IPS DF 4.7 (cell line): ENCODE results near the gene MYT1.
"Not testable (repeated sequence)": the region's sequence is repeated elsewhere in the genome, so short reads cannot be mapped to it uniquely, and the experiment has no call there.

Source experiments
- DNase-seq: peaks from one replicate; pipeline ENCODE4 v3.0.0-alpha.2; 2013; ENCODE audit warnings: low spot score; ENCODE audit errors: extremely low read depth

Gene MYT1

DNA sequence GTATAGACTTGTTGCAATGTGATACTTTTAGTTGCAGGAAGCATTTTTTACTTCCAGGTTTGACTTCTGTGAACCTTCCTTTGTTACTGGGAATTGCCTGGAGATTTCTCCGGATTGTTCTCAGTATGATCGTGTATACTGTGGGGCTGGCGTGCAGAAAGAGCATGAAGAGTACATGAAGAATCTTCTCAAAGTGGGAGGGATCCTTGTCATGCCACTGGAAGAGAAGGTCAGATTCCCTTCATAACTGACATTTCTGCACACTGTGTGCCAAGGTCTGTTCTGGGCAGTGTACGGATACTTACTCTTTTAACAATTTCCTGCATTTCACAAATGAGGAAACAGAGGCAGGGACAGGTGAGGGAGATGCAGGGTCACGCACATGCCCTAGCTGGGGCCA, 100.9 kb downstream of the MYT1 start:
- no peak for DNase-seq

DNA sequence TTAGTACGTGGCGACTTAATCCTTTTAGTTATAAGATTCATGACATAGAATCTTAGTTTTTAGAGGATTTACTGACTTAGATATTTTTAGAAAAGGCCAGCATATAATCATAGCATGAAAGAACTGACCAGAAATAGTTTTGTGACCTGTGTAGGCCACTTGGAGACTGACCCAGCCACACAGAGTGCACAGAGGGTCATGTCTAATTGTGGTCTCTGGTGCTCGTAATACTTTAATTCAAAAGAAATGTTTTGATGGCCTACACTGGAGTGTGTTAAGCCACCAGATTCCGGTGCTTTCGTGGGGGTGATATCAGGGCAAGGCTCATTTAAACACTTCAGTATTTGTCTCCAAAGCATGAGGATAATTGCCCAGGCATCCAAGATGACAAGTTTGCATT, 102.7 kb downstream of the MYT1 start:
- DNase-seq = no peak

DNA sequence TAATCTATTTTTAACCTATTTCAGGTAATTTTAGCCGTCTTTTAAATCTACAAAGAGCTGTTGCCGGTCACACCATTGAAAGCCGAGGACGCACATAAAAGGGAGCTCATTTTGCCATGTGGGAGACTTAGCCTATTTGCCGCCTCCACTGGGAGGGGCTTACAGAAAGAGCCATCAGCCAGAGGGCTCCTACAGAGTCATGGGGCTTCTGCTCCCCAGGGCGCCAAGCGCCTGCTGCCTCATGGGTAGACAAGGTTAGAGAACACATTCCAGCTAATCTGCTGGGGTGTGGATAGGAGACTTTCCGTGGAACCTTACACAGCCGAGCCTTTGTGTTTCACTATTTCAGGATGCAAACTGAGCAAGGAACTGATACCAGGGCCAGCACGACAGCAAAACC, 103.9 kb downstream of the MYT1 start:
- DNase-seq = no peak

DNA sequence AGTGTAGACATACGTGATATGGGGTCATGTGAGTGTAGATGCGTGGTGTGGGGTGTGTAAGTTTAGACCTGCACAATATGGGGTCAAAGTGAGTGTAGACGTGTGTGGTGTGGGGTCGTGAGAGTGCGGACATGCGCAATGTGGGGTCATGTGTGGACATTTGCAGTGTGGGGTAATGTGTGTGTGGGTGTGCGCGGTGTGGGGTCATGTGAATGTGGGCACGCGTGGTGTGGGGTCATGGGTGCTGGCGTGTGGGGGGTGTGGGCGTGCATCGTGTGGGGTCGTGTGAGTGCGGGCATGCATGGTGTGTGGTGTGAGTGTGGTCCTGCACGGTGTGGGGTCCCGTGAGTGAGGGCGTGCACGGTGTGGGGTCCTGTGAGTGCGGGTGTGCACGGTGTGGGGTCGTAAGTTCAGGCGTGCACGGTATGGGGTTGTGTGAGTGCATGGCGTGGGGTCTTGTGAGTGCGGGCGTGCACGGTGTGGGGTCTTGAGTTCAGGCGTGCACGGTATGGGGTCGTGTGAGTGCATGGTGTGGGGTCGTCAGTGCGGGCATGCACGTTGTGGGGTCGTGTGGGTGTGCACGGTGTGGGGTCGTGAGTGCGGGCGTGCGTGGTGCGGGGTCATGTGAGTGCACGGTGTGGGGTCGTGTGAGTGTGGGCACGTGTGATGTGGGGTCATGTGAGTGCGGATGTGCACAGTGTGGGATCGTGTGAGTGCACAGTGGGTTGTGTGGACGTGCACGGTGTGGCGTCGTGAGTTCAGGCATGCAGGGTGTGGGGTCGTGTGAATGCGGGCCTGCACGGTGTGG, 105.6 kb downstream of the MYT1 start:
- no peak for DNase-seq

DNA sequence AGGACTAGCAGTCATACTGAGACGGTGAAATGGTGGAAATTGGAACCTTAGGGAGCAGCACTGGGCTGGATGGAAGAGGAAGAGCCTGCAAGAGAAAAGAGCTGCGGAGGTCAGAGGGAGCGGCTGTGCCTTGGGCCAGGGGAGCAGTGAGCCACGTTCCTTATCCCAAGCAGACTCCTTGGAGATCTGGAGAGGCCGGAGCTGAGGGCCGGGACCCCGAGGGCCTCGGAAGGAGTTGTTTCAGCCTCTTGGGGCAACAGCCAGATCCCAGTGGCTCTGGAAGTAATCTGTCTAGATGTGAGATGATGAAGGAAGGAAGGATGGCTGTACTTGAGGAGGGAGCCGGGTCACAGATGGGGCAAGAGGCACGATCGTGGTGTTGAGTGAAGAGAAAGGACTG, 107.4 kb downstream of the MYT1 start:
- no peak for DNase-seq

DNA sequence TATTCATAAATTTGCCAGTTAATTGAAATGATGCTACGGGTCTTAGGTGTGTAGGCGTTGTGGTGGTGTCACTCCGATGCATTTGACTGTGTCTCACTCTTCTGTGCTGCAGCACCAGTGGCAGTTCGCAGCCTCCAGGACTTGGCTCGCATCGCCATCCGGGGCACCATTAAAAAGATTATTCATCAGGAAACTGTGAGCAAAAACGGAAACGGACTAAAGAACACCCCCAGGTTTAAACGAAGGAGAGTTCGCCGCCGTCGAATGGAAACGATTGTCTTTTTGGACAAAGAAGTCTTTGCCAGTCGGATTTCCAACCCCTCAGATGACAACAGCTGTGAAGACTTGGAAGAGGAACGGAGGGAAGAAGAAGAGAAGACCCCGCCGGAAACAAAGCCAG, 108.9 kb downstream of the MYT1 start:
- no peak for DNase-seq

DNA sequence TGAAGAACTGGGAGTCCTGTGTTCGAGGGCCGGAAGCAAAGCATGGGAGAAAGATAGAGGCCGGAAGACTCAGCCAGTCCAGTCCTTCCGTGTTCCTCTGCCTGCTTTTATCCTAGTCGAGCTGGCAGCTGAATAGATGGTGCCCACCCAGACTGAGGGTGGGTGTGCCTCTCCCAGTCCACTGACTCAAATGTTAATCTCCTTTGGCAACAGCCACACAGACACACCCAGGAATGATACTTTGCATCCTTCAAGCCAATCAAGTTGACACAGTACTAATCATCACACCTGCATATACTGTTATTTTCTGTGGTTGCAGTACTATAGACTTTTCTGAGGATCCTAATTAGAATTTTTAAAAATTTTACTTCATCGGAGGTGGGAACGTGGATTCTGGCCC, 112.6 kb downstream of the MYT1 start:
- no peak for DNase-seq

DNA sequence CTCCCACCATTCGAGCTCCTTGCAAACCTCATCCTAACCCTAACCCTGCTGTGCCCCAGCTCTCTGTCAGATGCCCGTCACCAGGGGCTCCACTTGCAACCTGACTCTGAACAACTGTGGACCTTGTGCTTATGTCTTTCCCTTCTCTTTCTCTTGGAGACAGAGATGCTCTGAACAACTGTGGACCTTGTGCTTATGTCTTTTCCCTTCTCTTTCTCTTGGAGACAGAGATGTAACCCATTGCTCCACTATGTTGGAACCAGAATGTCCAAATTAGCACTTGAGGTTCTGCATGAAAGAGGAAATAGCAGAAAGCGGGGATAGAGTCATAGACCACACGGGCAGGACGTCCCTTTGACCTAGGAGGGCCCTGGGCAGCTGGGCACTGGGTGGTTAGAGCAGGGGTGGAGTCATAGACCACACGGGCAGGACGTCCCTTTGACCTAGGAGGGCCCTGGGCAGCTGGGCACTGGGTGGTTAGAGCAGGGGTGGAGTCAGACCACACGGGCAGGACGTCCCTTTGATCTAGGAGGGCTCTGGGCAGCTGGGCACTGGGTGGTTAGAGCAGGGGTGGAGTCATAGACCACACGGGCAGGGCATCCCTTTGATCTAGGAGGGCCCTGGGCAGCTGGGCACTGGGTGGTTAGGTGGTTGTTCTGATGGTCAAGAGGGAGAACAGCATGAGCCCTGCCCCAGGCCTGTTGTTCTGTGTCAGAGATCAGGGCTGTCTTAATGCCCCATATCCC, 113.5 kb downstream of the MYT1 start:
- no peak for DNase-seq

DNA sequence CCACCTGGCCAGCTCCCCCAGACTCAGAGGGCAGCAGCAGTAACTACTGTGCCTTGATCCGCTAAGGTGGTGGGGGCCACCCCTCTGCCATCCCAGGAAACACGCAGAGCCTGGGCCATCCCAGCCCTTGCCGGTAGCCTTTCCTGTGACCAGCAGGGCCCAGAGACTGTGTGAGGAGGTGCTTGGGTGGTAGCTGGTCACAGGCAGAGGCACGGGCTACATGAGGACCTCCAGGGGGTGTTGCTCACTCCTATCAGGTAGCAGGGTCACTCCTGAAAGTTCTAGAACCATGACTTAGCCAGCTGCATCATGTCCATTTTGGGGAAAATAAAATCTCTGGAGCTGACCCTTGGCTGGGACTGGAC, 114.0 kb downstream of the MYT1 start:
- no peak for DNase-seq

DNA sequence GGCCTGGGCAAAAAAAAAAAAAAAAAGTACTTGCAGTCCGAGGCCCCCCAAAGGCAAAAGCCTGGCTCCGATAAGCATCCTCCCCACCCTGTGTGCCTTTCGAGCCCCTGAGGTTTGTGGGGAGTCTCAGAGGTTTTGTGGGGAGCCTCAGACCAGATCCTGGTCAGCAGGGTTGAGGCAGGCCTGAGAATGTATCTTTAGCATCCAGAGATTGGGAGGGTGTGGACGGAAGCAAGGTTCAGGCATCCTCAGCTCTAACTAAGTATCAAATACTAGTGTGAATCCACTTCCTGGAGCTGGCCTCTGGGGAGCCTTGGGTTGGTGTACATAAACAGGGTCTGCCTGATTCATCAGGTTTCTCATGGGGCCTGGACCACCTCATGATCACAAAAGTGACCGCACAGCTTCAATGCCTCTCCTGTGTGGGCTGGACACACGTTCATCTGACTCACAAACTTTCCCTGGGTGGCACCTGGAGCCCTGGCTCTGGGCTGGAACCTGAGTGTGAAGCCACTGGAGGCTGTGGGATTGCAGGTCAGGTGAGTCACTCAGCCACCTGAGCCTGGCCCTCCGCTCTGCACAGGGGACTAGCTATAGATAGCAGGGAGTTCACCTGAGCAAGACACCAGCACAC, 115.7 kb downstream of the MYT1 start:
- DNase-seq = no peak

DNA sequence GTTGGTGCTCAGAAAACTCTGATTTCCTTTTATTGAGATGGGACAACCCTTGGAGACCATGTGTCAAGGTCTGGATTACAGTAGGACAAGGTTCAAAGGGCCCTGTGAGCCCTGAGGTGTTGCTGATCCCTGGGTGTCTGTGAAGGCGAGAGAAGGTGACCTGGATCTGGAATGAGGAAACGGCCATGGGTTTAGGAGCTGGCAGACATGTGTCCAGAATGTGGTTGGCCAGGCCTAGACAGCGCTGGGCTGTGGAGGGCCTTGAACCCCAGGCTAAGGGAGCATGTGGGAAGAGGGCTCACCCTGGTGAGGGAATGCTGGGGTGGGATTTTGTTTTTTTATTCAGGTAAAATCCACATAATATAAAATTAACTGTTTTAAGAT, 116.2 kb downstream of the MYT1 start:
- no peak for DNase-seq

DNA sequence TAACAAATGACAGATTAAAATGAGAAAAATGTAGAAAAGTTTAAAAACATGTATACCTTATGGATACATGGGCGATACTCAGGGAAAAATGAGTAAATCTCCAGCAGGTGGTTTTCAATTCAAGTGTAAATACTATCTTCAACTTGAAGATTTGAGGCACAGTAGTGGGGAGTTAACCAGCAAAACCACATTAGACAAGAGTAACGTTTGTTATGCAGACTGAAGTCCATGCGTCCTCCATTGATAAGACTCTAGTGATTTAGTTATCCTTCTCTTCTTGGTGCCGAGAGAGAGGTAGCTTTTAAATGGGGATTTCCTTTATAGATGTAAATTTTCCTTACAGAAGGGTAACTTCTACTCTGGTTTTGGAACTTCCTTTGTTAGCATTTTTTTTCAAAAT, 119.4 kb downstream of the MYT1 start:
- no peak for DNase-seq

DNA sequence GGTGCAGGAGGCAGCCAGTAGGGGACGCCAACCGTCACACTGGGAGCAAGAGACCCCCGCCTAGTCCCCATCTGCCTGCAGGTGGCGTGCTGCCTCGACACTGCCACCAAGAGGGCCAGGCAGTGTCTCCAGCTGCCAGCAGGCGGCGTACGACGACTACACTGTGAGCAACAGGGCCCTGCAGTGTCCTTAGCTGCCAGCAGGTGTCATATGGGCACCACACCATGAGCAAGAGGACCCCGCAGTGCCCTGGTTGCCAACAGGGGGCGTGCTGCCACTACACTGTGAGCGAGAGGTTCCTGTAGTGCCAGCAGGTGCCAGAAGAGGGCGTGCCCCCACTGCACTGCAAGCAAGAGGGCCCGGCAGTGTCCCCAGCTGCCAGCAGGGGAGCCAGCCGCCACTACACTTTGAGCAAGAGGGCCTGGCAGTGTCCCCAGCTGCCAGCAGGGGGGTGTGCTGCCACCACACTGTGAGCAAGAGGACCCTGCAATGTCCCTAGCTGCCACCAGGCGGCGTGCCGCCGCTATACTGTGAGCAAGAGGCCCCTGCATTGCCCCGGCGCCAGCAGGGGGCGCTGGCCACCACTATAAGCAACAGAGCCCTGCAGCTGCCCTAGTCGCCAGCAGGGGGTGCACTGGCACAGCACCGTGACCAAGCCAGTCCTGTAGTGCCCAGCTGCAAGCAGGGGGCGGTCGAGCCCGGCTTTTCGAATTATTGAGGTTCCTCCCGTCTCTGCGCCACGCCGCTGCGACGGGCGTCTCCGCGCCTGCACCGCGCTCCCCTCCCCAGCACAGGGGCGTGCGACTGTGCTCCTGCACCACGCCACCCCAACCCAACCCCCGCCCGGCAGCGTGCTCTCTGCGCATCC, 121.6 kb downstream of the MYT1 start:
- peak; percentile 7 for DNase-seq

DNA sequence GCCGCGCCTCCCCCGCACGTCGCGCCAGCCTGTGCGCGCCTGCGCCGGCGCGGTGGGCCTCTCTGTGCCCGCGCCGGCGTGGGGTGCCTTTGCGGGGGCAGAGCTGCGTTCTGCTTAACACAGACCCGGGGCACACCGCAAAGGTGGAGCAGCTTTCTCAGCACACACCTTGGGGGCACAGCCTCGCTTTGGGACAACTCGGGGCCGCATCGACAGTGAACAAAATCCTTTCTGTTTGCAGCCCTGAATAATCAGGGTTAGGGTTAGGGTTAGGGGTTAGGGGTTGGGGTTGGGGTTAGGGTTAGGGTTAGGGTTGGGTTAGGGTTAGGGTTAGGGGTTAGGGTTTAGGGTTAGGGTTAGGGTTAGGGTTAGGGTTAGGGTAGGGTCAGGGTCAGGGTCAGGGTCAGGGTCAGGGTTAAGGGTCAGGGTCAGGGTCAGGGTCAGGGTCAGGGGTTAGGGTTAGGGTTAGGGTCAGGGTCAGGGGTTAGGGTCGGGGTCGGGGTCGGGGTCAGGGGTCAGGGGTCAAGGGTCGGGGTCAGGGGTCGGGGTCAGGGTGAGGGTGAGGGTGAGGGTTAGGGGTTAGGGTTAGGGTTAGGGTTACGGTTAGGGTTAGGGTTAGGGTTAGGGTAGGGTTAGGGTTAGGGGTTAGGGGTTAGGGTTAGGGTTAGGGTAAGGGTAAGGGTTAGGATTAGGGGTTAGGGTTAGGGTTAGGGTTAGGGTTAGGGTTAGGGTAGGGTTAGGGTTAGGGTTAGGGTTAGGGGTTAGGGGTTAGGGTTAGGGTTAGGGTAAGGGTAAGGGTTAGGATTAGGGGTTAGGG, 122.4 kb downstream of the MYT1 start:
- not testable (repeated sequence) for DNase-seq

DNA sequence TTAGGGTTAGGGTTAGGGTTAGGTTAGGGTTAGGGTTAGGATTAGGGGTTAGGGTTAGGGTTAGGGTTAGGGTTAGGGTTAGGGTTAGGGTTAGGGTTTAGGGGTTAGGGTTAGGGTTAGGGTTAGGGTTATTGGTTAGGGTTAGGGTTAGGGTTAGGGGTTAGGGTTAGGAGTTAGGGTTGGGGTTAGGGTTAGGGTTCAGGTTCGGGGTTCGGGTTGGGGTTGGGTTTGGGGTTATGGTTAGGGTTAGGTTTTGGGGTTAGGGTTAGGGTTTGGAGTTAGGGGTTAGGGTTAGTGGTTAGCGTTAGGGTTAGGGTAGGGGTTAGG, 123.0 kb downstream of the MYT1 start:
- DNase-seq = not testable (repeated sequence)
